ENCODE data around the gene ZEB1.

- TF ChIP-seq, protein P1, sequence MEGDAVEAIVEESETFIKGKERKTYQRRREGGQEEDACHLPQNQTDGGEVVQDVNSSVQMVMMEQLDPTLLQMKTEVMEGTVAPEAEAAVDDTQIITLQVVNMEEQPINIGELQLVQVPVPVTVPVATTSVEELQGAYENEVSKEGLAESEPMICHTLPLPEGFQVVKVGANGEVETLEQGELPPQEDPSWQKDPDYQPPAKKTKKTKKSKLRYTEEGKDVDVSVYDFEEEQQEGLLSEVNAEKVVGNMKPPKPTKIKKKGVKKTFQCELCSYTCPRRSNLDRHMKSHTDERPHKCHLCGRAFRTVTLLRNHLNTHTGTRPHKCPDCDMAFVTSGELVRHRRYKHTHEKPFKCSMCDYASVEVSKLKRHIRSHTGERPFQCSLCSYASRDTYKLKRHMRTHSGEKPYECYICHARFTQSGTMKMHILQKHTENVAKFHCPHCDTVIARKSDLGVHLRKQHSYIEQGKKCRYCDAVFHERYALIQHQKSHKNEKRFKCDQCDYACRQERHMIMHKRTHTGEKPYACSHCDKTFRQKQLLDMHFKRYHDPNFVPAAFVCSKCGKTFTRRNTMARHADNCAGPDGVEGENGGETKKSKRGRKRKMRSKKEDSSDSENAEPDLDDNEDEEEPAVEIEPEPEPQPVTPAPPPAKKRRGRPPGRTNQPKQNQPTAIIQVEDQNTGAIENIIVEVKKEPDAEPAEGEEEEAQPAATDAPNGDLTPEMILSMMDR (conservative IDR thresholded peaks at IDR 0.05; ENCODE audit: low read length) = no peak
- TF ChIP-seq EZH2phosphoT487 (IDR thresholded peaks at IDR 0.05; ENCODE audit: borderline replicate concordance) = no peak
These were observed 65.6 kb downstream of the ZEB1 start for GRCh38 chr10:31384589-31384949.
